Stimulated activated CD8-positive, alpha-beta memory T cell treated with anti-CD3 and anti-CD28 coated beads, Interleukin-15, amount 100 ng/mL, for 24 hours (primary cell): ENCODE measurements around the gene ENDOU.
"Not testable (repeated sequence)": the region's sequence is repeated elsewhere in the genome, so short reads cannot be mapped to it uniquely, and the experiment has no call there.

Experiments used
- DNase-seq: peaks from one replicate; pipeline ENCODE4 v3.0.0-alpha.2; 2020; ENCODE audit warnings: low read depth

The ENDOU gene

DNA sequence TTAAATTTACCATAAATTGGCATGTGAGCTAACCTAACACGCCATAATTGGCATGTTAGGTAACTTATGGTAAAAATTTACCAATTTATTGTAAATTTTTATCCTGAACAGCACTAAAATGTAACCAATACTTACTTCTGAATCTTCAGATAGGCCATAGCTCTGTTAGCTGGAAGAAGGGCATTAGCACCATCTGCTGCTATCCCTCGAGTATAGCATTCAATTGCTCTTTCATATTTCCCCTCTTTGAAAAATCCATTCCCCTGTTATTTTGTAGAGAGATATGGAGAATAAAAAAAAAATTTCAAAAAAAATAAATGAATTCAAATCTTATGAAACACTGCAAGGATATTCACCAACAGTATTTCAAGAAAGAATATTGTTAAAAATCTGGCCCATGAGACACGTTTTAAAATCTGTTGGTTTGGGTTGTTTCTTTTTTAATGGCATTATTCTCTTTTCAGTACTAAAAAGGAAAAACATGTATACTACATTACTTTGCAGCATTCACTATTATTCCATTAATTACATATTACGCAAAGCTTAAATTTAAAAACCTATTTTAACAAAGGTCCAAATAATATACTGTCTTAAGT is 38.5 kb downstream of the ENDOU start:
- no peak for DNase-seq

DNA sequence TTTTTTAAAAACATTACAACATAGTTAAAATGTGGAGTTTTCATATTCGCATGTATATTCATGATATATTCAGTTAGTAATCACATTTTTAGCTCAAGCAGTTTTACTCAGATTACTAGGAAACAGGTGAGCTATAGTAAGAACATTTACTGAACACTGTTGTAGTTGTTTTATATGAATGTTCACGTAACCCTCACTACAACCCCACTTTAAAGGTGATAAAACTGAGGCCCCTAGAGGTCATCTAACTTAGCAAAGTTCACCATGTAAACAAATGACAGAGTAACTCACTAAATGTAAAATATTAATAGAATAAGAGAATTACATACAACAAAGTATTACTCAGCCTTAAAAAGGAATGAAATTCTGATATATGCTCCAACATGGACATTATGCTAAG is 45.5 kb downstream of the ENDOU start:
- no peak for DNase-seq

DNA sequence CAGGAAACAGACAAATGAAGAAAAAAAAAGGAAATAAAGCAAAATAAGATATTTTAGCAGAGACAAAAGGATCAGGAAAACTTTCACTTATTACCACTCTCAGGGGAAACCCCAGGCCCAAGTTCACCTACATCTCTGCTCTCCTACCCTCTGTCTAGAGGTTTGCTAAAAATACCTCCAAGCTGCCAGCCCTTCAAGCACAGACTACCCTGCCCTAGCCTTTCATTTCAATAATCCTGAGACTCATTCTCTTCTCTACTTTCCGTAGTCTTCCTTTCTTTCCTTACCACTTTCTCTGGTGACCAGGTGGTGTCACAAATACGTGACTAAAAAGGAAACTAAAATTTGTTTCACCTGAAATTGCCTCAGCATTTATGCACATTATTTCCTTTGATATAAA is 53.2 kb downstream of the ENDOU start:
- DNase-seq = no peak

DNA sequence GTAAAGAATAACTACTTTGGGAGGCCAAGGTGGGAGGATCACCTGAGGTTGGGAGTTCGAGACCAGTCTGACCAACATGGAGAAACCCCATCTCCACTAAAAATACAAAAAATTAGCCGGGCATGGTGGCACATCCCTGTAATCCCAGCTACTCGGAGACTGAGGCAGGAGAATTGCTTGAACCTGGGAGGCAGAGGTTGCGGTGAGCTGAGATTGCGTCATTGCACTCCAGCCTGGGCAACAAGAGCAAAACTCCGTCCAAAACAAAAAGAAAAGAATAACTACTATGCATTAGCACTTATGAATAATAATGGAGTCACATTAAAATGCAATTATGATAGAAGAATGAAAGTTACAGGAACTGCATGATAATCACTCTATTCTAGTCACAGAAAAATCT is 57.4 kb downstream of the ENDOU start:
- DNase-seq = not testable (repeated sequence)
